Testis (tissue), 3 donors: Measurements from ENCODE around the gene OR13C5. TPM values are rescaled to one million over a fixed set of nuclear protein-coding genes. Genes with fewer than 3 reads are reported as not detected.

Experiments
- DNase-seq: peaks from one replicate; pipeline ENCODE4 v3.0.0-alpha.2; 2019
- H3K27ac ChIP-seq, 2 donors: fragments of 200-600 bp; sonication (generic); one replicate each; pipeline ENCODE4 v1.5.1; 2019
- H3K27me3 ChIP-seq: fragments of 200-600 bp; sonication (generic); one replicate; pipeline ENCODE4 v1.5.1; 2019
- H3K36me3 ChIP-seq: fragments of 200-600 bp; sonication (generic); one replicate; pipeline ENCODE4 v1.5.1; 2017; ENCODE audit warnings: low read depth; ENCODE audit errors: missing control alignments
- H3K4me1 ChIP-seq: fragments of 200-600 bp; sonication (generic); one replicate; pipeline ENCODE4 v1.5.1; 2019
- H3K4me3 ChIP-seq, 2 donors: fragments of 200-600 bp; sonication (generic); one replicate each; pipeline ENCODE4 v1.5.1; 2017 to 2019
- H3K9me3 ChIP-seq: fragments of 200-600 bp; sonication (generic); one replicate; pipeline ENCODE4 v1.5.1; 2017
- POLR2A ChIP-seq: fragments of 450-650 bp; IDR thresholded peaks from one replicate; pipeline ENCODE4 v1.6.1; 2017; ENCODE audit warnings: antibody characterized with exemption, mild to moderate bottlenecking, moderate library complexity
- WGBS, 2 donors: methylation state at CpG; one replicate each; pipeline ENCODE4 v1.1.5; 2018; 5-methylcytosine and 5-hydroxymethylcytosine counted together
- intact Hi-C: fragments of 100-400 bp; cut with DNase I; formaldehyde crosslinking; loops from one replicate; pipeline ENCODE4 v1.15.1; 2023; ENCODE audit warnings: low total_unique reads
- polyA plus RNA-seq: library from polyadenylated mRNA; stranded (reverse); fragments of 350-450 nt; fragmentation: Illumina TruSeq; extraction: RNeasy Lipid Tissue Mini Kit (QIAGEN cat#74804); gene quantifications from one replicate; pipeline ENCODE4 v1.2.3, GENCODE V29; 2014; ENCODE audit warnings: low read depth, low replicate concordance; ENCODE audit not compliant: insufficient read depth
- total RNA-seq, 2 donors: library from RNA; depleted of rRNA; stranded (reverse); fragments of >200 nt; gene quantifications; one replicate each; pipeline ENCODE4 v1.2.3, GENCODE V29; 2016
- TF ChIP-seq, protein P1 (sequence below), 3 experiments: fragments of 450-650 bp in 2 of 3; fragments of 200-600 bp in 1 of 3; sonication (generic) in 1 of 3; IDR thresholded peaks; one replicate each; pipeline ENCODE4 v1.5.1; 2016 to 2019; ENCODE audit warnings: antibody characterized with exemption in 3 of 3, mild to moderate bottlenecking in 2 of 3, moderate library complexity in 1 of 3

The OR13C5 gene
- total and polyA plus RNA-seq, 3 donors from 2014 or later = not detected

DNA sequence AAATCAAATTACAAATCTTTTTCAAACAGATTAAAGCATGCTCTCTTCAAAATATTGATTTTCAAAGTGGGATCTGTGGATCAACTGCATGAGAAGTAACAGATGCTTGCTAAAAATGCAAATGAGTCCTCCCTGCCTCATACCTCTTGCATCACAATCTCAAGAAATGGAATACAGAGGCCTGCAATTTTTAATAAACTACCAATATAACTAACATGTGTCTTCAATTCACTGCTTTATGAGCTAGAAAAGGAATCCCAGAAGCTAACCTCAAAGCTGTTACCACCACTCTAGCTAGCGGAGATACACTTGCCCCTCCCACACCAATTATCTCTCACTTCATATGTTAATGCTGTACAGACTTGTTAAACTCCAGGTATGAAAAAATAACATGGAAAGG is 9.6 kb downstream of the OR13C5 start:
- WGBS, 2 donors = 83 to 84% methylated on average over 1 of the region's 1 CpG

DNA sequence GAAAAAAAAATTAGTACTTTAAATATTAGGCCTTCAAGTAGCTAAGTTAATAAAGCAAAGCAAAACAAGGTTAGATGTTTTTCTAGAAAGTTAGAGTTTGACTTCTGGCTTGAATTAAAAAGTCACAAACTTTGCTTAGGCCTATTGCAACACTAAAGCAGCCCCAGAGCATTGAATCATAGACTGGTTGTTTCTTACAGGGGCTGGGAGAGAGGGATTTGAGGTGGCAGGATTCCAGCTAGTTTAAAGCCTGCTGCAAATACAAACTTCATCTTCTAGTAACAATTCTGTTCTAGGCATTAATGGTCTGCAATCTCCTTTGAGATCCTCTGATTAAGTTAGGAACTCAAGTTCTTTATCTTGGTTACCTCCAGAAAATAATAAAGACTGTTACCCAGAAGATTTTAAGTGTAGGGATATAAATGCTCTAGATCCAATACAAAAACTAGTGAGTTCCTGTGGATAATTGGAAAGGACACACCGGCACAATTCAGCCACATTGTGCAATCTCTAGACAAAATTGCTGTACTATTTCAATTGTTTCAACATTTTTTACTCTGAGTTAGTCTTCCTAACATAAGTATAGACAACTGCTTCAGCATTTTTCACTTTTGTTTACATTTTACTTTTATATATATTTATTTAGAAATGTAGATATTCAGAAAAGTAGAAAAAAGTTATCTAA is 12.6 kb downstream of the OR13C5 start:
- Histone ChIP-seq H3K36me3 (no peaks in the 10 kb centered on the region), H3K27me3 (no peaks in the 10 kb centered on the region), H3K9me3 (no peaks in the 10 kb centered on the region), H3K27ac (no peak overlapping the region), H3K4me1 (no peaks in the 10 kb centered on the region), H3K4me3 (no peak overlapping the region)
- WGBS, 2 donors = 84 to 86% methylated on average over 1 of the region's 1 CpG
- TF ChIP-seq, protein P1, sequence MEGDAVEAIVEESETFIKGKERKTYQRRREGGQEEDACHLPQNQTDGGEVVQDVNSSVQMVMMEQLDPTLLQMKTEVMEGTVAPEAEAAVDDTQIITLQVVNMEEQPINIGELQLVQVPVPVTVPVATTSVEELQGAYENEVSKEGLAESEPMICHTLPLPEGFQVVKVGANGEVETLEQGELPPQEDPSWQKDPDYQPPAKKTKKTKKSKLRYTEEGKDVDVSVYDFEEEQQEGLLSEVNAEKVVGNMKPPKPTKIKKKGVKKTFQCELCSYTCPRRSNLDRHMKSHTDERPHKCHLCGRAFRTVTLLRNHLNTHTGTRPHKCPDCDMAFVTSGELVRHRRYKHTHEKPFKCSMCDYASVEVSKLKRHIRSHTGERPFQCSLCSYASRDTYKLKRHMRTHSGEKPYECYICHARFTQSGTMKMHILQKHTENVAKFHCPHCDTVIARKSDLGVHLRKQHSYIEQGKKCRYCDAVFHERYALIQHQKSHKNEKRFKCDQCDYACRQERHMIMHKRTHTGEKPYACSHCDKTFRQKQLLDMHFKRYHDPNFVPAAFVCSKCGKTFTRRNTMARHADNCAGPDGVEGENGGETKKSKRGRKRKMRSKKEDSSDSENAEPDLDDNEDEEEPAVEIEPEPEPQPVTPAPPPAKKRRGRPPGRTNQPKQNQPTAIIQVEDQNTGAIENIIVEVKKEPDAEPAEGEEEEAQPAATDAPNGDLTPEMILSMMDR (IDR thresholded peaks at IDR 0.05) = no peak
- TF ChIP-seq POLR2A = no peak
- no peak for DNase-seq
- intact Hi-C loops = no loop called here

More for the DNA sequence above, 9.6 kb downstream of the OR13C5 start:
- no peak overlapping the region for H3K27ac ChIP-seq
- no peaks in the 10 kb centered on the region for H3K4me1 ChIP-seq
- no peak overlapping the region for H3K4me3 ChIP-seq
- no peak for DNase-seq
- TF ChIP-seq POLR2A = no peak
- TF ChIP-seq, protein P1 (IDR thresholded peaks at IDR 0.05) = no peak
- H3K27me3 ChIP-seq = no peaks in the 10 kb centered on the region
- H3K36me3 ChIP-seq = no peaks in the 10 kb centered on the region
- intact Hi-C loops = no loop called here
- H3K9me3 ChIP-seq = no peaks in the 10 kb centered on the region

DNA sequence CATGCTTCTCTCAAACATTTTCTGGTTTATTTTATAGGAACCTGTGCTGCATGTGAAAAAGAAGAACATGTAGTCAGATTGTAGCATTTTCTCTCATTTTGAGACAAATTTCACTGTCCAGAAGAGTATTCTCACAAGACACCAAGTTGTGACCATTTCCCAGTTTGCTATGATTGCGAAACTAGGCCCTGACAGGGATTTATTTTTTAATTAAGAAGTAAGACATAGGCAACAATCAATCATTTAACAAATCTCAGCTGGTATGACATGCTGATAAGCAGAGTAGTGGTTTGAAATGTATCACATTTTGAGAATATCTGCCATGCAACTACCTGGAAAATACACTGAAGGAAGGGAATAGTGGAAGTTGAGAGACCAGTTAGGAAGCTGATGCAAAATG is 18.7 kb downstream of the OR13C5 start:
- Histone ChIP-seq H3K4me1 (no peaks in the 10 kb centered on the region), H3K4me3 (no peak overlapping the region), H3K36me3 (no peaks in the 10 kb centered on the region), H3K27me3 (no peaks in the 10 kb centered on the region), H3K9me3 (no peaks in the 10 kb centered on the region), H3K27ac (no peak overlapping the region)
- DNase-seq = no peak
- intact Hi-C loops = no loop called here
- 89 to 95% methylated on average over 1 of the region's 1 CpG for WGBS, 2 donors
- no peak for TF ChIP-seq POLR2A
- TF ChIP-seq, protein P1 (IDR thresholded peaks at IDR 0.05) = no peak

DNA sequence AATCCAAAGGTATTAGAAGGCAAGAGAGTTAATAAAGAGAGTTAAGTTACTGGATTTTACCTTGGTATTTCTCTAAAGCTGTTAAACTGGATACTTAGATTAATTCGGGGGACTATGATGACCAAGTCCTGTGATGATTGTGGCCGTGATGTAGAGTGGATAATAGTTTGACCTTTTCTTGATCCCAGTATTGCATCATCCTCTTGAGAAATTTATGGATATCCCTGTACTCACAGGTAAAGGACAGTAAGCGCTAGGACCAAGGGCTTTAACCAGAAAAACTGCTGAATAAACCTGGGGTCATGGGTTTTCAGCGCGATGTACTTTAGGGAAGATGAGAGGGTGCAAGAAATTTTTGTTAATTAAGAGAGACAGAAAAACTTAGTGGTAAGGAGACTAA is 21.9 kb downstream of the OR13C5 start:
- no peak overlapping the region for H3K27ac ChIP-seq

More for the DNA sequence above, 21.9 kb downstream of the OR13C5 start:
- Histone ChIP-seq H3K4me1 (no peaks in the 10 kb centered on the region), H3K36me3 (no peaks in the 10 kb centered on the region), H3K9me3 (no peaks in the 10 kb centered on the region), H3K4me3 (no peak overlapping the region), H3K27me3 (no peaks in the 10 kb centered on the region)
- TF ChIP-seq POLR2A = no peak
- TF ChIP-seq, protein P1 (IDR thresholded peaks at IDR 0.05) = no peak
- intact Hi-C loops = no loop called here
- 81 to 91% methylated on average over 5 of the region's 5 CpGs for WGBS, 2 donors
- DNase-seq = no peak
